ENCODE measurements around the gene ZSCAN2.

DNA sequence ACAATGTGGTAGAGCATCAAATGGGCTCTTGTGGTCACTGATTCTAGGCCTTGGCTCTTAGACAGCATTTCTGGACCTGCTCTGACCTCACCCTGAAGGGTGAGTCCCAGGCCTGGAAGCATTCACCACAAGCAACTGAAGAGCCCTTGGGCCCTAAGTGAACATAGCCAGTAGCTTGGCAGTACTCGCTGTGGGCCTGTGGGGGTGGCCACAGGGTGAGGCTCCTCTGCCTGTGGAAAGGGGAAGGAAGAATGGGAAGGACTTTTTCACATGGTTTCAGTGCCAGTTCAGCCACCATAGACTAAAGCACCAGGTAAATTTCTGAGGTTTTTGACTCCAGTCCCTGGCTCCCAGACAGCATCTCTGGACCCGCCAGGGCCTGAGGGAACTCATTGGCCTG is 5.1 kb upstream of the ZSCAN2 start:
- no peak for TF ChIP-seq CTCF (IDR thresholded peaks at IDR 0.05; ENCODE audit: low read length)
- no peak for TF ChIP-seq EZH2 (optimal IDR thresholded peaks at IDR 0.05; ENCODE audit: low read depth, low read length)
- TF ChIP-seq EZH2phosphoT487 (IDR thresholded peaks at IDR 0.05; ENCODE audit: low read length), result no peak

All from MM.1S (cell line).